ENCODE results near the gene FANK1. TPM values are rescaled to one million over a fixed set of nuclear protein-coding genes. Genes with fewer than 3 reads are reported as not detected.

Gene FANK1
- total RNA-seq, 1 experiment from 2014 or later, result 0.73 TPM

DNA sequence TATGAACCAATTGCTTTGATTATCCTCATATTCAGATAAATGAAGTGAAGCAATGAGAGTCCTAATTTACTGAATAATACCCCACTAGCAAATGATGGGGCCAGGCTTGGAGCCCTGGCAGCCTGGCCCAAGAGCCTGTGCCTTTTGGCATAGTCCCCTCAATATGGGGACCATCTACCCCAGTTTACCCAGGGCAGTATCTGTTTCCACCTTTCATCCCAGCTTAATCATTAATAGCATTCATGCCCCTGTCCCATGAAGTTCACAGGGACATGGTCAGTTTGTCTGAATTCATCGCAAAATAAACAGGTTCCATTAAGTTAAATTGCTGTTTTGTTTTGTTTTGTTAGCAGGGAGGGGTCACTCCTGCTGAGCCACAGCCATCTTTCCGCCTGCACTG lies 47.5 kb upstream of the FANK1 start:
- TF ChIP-seq, protein P1, sequence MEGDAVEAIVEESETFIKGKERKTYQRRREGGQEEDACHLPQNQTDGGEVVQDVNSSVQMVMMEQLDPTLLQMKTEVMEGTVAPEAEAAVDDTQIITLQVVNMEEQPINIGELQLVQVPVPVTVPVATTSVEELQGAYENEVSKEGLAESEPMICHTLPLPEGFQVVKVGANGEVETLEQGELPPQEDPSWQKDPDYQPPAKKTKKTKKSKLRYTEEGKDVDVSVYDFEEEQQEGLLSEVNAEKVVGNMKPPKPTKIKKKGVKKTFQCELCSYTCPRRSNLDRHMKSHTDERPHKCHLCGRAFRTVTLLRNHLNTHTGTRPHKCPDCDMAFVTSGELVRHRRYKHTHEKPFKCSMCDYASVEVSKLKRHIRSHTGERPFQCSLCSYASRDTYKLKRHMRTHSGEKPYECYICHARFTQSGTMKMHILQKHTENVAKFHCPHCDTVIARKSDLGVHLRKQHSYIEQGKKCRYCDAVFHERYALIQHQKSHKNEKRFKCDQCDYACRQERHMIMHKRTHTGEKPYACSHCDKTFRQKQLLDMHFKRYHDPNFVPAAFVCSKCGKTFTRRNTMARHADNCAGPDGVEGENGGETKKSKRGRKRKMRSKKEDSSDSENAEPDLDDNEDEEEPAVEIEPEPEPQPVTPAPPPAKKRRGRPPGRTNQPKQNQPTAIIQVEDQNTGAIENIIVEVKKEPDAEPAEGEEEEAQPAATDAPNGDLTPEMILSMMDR (IDR thresholded peaks at IDR 0.05; ENCODE audit: insufficient read depth in 1 of 2, low read depth in 1 of 2, low read length in 1 of 2, severe bottlenecking in 1 of 2, unreplicated experiment in 1 of 2), result no peak
- ChIA-PET POLR2A (no interaction called here), CTCF (no interaction called here)
- Histone ChIP-seq H3K4me3 (ENCODE audit: low read depth, low read length) (no peak overlapping the region), H3K9me3 (no peaks in the 10 kb centered on the region), H3K4me1 (no peaks in the 10 kb centered on the region), H3K27me3 (replicated peaks; ENCODE audit: control insufficient read depth, insufficient read depth, low read length) (no peaks in the 10 kb centered on the region), H3K36me3 (ENCODE audit: control insufficient read depth, insufficient read depth, low read length) (no peaks in the 10 kb centered on the region)
- DNase-seq, result no peak
- Mint-ChIP-seq H3K4me3 (ENCODE audit: unreplicated experiment) (no peak overlapping the region), H3K27me3 (ENCODE audit: insufficient read depth, unreplicated experiment) (no peaks in the 10 kb centered on the region), H3K27ac (ENCODE audit: unreplicated experiment) (no peak overlapping the region), H3K36me3 (ENCODE audit: insufficient read depth, unreplicated experiment) (peaks cover 34% of the 10 kb centered on the region), H3K4me1 (ENCODE audit: low read depth, unreplicated experiment) (no peaks in the 10 kb centered on the region), H3K9me3 (ENCODE audit: unreplicated experiment) (no peaks in the 10 kb centered on the region)
- no TSS peak for BruUV-seq (replicated peaks)
- intact Hi-C loops (cut with micrococcal nuclease; ENCODE audit: unreplicated experiment), result no loop called here

DNA sequence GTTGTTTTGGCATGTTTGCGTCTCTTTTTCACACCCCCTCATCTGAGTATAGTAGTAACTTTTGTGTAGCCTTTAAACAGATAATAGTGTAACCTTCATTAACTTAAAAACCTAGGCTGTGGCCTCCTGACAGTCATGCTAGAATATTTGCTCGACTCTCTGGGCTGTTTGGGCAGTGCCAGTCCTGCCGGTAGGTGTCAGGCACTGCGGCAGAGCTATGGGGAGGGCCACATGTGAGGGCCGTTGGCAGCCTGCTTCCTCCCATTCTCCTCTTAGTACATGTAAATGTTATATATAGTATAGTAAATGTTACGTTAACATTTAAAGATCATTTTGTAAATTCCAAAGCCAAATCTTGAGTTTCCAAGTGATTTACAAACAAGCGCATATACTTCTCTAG lies 46.9 kb upstream of the FANK1 start:
- TF ChIP-seq, protein P1 (IDR thresholded peaks at IDR 0.05; ENCODE audit: insufficient read depth in 1 of 2, low read depth in 1 of 2, low read length in 1 of 2, severe bottlenecking in 1 of 2, unreplicated experiment in 1 of 2), result no peak

DNA sequence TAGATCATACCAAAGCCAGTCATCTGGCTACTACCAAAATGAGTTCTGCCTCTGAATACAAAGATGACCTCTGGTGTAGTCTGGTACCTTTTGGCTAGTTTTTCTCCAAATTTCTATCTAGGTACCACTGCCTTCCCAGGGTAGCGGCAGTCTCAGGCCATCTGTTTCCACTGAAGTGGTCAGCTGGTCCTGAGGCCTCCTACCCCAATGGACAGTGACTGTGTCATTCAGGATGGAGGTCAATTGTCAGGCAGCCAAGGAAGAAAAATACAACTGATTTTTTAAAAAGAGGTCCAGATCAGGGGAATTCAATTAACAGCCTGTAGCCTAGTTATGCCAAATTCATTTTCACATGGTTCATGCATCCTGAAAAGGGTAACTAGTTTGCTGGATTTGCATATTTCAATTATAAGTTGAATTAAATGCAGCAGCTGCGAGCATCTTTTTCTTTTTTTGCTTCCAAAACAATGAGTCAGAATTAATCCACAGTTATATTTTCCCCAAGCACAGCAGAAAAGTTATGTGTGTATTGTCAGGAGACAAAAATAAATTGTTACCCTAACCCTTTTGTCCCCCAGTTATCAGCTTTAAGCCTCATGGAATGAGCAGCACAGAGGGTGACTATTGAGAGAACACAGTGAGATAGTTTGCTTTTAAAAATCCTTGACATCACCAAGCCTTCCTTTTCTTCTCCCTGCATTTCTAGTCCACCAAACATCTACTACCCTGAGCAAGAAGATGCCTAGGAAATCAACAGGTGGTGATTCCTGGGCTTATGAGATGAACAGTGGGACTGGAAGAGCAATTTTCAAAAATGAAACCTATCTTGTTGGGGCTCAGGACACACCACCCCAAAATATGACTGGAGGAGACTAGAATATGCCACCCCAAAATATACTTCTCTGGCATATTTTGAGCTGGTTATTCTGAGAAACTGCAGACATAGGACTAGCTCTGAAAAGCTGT lies 45.3 kb upstream of the FANK1 start:
- H3K36me3 ChIP-seq (ENCODE audit: control insufficient read depth, insufficient read depth, low read length), result no peaks in the 10 kb centered on the region
- no peaks in the 10 kb centered on the region for H3K4me1 Mint-ChIP-seq (ENCODE audit: low read depth, unreplicated experiment)
- intact Hi-C loops (cut with micrococcal nuclease; ENCODE audit: unreplicated experiment), result no loop called here
- no TSS peak for BruUV-seq (replicated peaks)
- no peaks in the 10 kb centered on the region for H3K27me3 Mint-ChIP-seq (ENCODE audit: insufficient read depth, unreplicated experiment)
- no peaks in the 10 kb centered on the region for H3K4me1 ChIP-seq
- no peak overlapping the region for H3K4me3 ChIP-seq (ENCODE audit: low read depth, low read length)
- CTCF ChIA-PET, result no interaction called here
- no peaks in the 10 kb centered on the region for H3K9me3 ChIP-seq
- peaks cover 43% of the 10 kb centered on the region for H3K36me3 Mint-ChIP-seq (ENCODE audit: insufficient read depth, unreplicated experiment)
- H3K27me3 ChIP-seq (replicated peaks; ENCODE audit: control insufficient read depth, insufficient read depth, low read length), result no peaks in the 10 kb centered on the region
- DNase-seq, result no peak
- H3K9me3 Mint-ChIP-seq (ENCODE audit: unreplicated experiment), result no peaks in the 10 kb centered on the region
- H3K27ac Mint-ChIP-seq (ENCODE audit: unreplicated experiment), result no peak overlapping the region
- no peak overlapping the region for H3K4me3 Mint-ChIP-seq (ENCODE audit: unreplicated experiment)
- POLR2A ChIA-PET, result no interaction called here
- TF ChIP-seq, protein P1 (IDR thresholded peaks at IDR 0.05; ENCODE audit: insufficient read depth in 1 of 2, low read depth in 1 of 2, low read length in 1 of 2, severe bottlenecking in 1 of 2, unreplicated experiment in 1 of 2), result no peak

More for the DNA sequence above, 46.9 kb upstream of the FANK1 start:
- Histone ChIP-seq H3K4me3 (ENCODE audit: low read depth, low read length) (no peak overlapping the region), H3K9me3 (no peaks in the 10 kb centered on the region), H3K4me1 (no peaks in the 10 kb centered on the region), H3K36me3 (ENCODE audit: control insufficient read depth, insufficient read depth, low read length) (no peaks in the 10 kb centered on the region), H3K27me3 (replicated peaks; ENCODE audit: control insufficient read depth, insufficient read depth, low read length) (no peaks in the 10 kb centered on the region)
- CTCF ChIA-PET, result no interaction called here
- DNase-seq, result no peak
- intact Hi-C loops (cut with micrococcal nuclease; ENCODE audit: unreplicated experiment), result no loop called here
- Mint-ChIP-seq H3K4me3 (ENCODE audit: unreplicated experiment) (no peak overlapping the region), H3K27ac (ENCODE audit: unreplicated experiment) (no peak overlapping the region), H3K27me3 (ENCODE audit: insufficient read depth, unreplicated experiment) (no peaks in the 10 kb centered on the region), H3K36me3 (ENCODE audit: insufficient read depth, unreplicated experiment) (peaks cover 40% of the 10 kb centered on the region), H3K9me3 (ENCODE audit: unreplicated experiment) (no peaks in the 10 kb centered on the region), H3K4me1 (ENCODE audit: low read depth, unreplicated experiment) (no peaks in the 10 kb centered on the region)
- BruUV-seq (replicated peaks), result no TSS peak
- POLR2A ChIA-PET, result no interaction called here
